ENCODE results near the gene CELF4.

GRCh38 chr18:37452015-37452414, 113.6 kb downstream of the CELF4 start:
- TF ChIP-seq EZH2 (IDR thresholded peaks at IDR 0.05; ENCODE audit: insufficient read depth, poor library complexity, severe bottlenecking) = no peak
- no peak for TF ChIP-seq EZH2phosphoT487 (IDR thresholded peaks at IDR 0.05; ENCODE audit: insufficient read depth, low read depth)

All from GM23248 (cell line).